OCI-LY3 (cell line): Measurements from ENCODE around the gene UFSP1.

Experiments used
- CTCF ChIP-seq: fragments of 200-600, 300-600 bp; sonication (generic); IDR thresholded peaks from 2 replicates; pipeline ENCODE4 v1.5.1; 2014; ENCODE audit warnings: antibody characterized with exemption, low read length, low read depth
- EZH2phosphoT487 ChIP-seq: fragments of 200-600 bp; shearing (Covaris generic); IDR thresholded peaks from 2 replicates; pipeline ENCODE4 v1.6.1; 2018; ENCODE audit warnings: antibody characterized with exemption, mixed run types, low read depth

GRCh38 chr7:100882201-100882600, 7.3 kb downstream of the UFSP1 start:
- TF ChIP-seq CTCF (no peak), EZH2phosphoT487 (no peak)
